ENCODE data around the gene TRPM3.

- TF ChIP-seq CTCF (IDR thresholded peaks at IDR 0.05; ENCODE audit: low read length): no peak
- TF ChIP-seq EZH2 (optimal IDR thresholded peaks at IDR 0.05; ENCODE audit: low read depth, low read length): no peak
- TF ChIP-seq EZH2phosphoT487 (IDR thresholded peaks at IDR 0.05; ENCODE audit: low read length): no peak
These were observed 618.7 kb downstream of the TRPM3 start for GRCh38 chr9:70502690-70503089.
